Transverse colon (tissue), 3 donors: Measurements from ENCODE around the gene DNAH8.

Experiments
- CTCF ChIP-seq, 5 experiments: fragments of 200-600 bp in 3 of 5; fragments of 450-650 bp in 2 of 5; sonication (generic) in 3 of 5; IDR thresholded peaks; 1 replicate in 2 of 5; 2 replicates in 3 of 5; pipeline ENCODE4 v1.5.1; 2016 to 2017; ENCODE audit warnings: antibody characterized with exemption in 5 of 5, inconsistent platforms in 3 of 5, mild to moderate bottlenecking in 2 of 5, moderate library complexity in 1 of 5
- EP300 ChIP-seq: sonication (generic); formaldehyde crosslinking; IDR thresholded peaks from one replicate; pipeline ENCODE4 v1.6.1; 2017; ENCODE audit warnings: antibody characterized with exemption, low read depth
- POLR2A ChIP-seq: fragments of 450-650 bp; IDR thresholded peaks from one replicate; pipeline ENCODE4 v1.6.1; 2016; ENCODE audit warnings: antibody characterized with exemption, mild to moderate bottlenecking, moderate library complexity

- TF ChIP-seq CTCF (IDR thresholded peaks at IDR 0.05) (no peak), POLR2A (no peak), EP300 (no peak)
Measured at GRCh38 chr6:38975621-38976049, 260.5 kb downstream of the DNAH8 start.
